A375 (cell line): ENCODE results near the gene ALDH3B1. TPM values are rescaled to one million over a fixed set of nuclear protein-coding genes. Genes with fewer than 3 reads are reported as not detected.

Experiments
- small RNA-seq: library from RNA; depleted of rRNA; stranded (forward); fragments of <200 nt; gene quantifications from one replicate; pipeline ENCODE3, GENCODE V24; 2014
- total RNA-seq: library from RNA; depleted of rRNA; stranded (reverse); fragments of >200 nt; shearing (Covaris generic); gene quantifications from 2 replicates; pipeline ENCODE4 v1.2.3, GENCODE V29; 2014; rRNA removed

Gene ALDH3B1
- 32.3 and 38.2 TPM in 2 replicates for total RNA-seq

GRCh38 chr11:68010090-68011041 is at the start of gene ALDH3B1:
Gene ALDH3B1, plus strand, starts transcription at chr11:68010327. Its CDS starts 4,971 bp downstream, at chr11:68015298.

GRCh38 chr11:68003846-68004550 is 6.1 kb upstream of the ALDH3B1 start, which contains the start of gene UNC93B1:
Gene UNC93B1, minus strand, starts transcription at chr11:68004097. Its CDS starts 54 bp downstream, at chr11:68004043.

GRCh38 chr11:68030318-68031143 is 20.4 kb downstream of the ALDH3B1 start, which contains the start of gene NDUFS8:
Gene NDUFS8, plus strand, starts transcription at chr11:68030681. Its CDS starts 1,471 bp downstream, at chr11:68032152.

GRCh38 chr11:68038718-68039525 is 28.8 kb downstream of the ALDH3B1 start, which contains the start of gene TCIRG1:
Gene TCIRG1, plus strand, starts transcription at chr11:68039025. Its CDS starts 2,247 bp downstream, at chr11:68041272.

Small RNA genes within 50 kb of the gene (small RNA-seq; reads per million reads assigned to genes)
- gene MIR6753, result not detected

Other genes with a start within 250 kb of the ALDH3B1 start
- gene UNC93B1, start 6.2 kb upstream of the ALDH3B1 start, total RNA-seq, result 34.8 and 38.8 TPM in 2 replicates
- gene NDUFS8, start 20.4 kb downstream of the ALDH3B1 start, total RNA-seq, result 242 and 261 TPM in 2 replicates
- 80.7 and 89.0 TPM in 2 replicates for gene TCIRG1, start 28.7 kb downstream of the ALDH3B1 start, total RNA-seq
- gene CHKA, start 111.1 kb downstream of the ALDH3B1 start, total RNA-seq, result 16.0 and 22.2 TPM in 2 replicates
- gene KMT5B, start 203.0 kb downstream of the ALDH3B1 start, total RNA-seq, result 20.9 and 23.8 TPM in 2 replicates